ENCODE results near the gene IRF8.
"Not testable (repeated sequence)": the region's sequence is repeated elsewhere in the genome, so short reads cannot be mapped to it uniquely, and the experiment has no call there.

Gene IRF8

GRCh38 chr16:85901773-85902365 lies 2.9 kb downstream of the IRF8 start:
- no peak overlapping the region for H3K27ac ChIP-seq (ENCODE audit: insufficient read depth in 1 of 2, low read depth in 1 of 2, low read length in 2 of 2, poor library complexity in 1 of 2, severe bottlenecking in 2 of 2)
- H3K9me3 ChIP-seq (ENCODE audit: control extremely low read depth in 1 of 5, control insufficient read depth in 4 of 5, insufficient read depth in 2 of 5, low read depth in 1 of 5, low read length in 4 of 5), result peaks cover 0 to 6% (median 2%) of the 10 kb centered on the region in 5 experiments
- H3K36me3 ChIP-seq (ENCODE audit: control insufficient read depth in 4 of 4, insufficient read depth in 4 of 4, low read length in 3 of 4), result no peaks in the 10 kb centered on the region
- peaks cover 14 to 40% (median 26%) of the 10 kb centered on the region in 4 experiments for H3K4me1 ChIP-seq (ENCODE audit: control extremely low read depth in 1 of 4, control insufficient read depth in 4 of 4, insufficient read depth in 4 of 4, low read length in 3 of 4)
- WGBS (ENCODE audit: insufficient coverage), result 54% methylated on average over 3 of the region's 7 CpGs
- no peak for DNase-seq
- ChIA-PET CTCF (interaction anchor here (0.5 to 2.1 kb wide), 6 partner anchors 10 to 114 kb away, joined by 3 to 8 read pairs (median 3); no protein-coding TSS in a partner anchor), POLR2A (interaction anchor here (1.0 kb wide), 1 partner anchor 43 kb away, joined by 3 read pairs; no protein-coding TSS in a partner anchor)
- H3K27me3 ChIP-seq (replicated peaks in 2 of 5; ENCODE audit: control insufficient read depth in 4 of 5, insufficient read depth in 5 of 5, low read length in 4 of 5), result peaks cover 5 to 83% (median 35%) of the 10 kb centered on the region in 5 experiments
- H3K4me3 ChIP-seq (ENCODE audit: control insufficient read depth in 1 of 7, extremely low read depth in 1 of 7, insufficient read depth in 4 of 7, low read depth in 2 of 7, low read length in 6 of 7), result peak overlapping the region in 2 of 7 experiments; percentile 10 to 27

DNA sequence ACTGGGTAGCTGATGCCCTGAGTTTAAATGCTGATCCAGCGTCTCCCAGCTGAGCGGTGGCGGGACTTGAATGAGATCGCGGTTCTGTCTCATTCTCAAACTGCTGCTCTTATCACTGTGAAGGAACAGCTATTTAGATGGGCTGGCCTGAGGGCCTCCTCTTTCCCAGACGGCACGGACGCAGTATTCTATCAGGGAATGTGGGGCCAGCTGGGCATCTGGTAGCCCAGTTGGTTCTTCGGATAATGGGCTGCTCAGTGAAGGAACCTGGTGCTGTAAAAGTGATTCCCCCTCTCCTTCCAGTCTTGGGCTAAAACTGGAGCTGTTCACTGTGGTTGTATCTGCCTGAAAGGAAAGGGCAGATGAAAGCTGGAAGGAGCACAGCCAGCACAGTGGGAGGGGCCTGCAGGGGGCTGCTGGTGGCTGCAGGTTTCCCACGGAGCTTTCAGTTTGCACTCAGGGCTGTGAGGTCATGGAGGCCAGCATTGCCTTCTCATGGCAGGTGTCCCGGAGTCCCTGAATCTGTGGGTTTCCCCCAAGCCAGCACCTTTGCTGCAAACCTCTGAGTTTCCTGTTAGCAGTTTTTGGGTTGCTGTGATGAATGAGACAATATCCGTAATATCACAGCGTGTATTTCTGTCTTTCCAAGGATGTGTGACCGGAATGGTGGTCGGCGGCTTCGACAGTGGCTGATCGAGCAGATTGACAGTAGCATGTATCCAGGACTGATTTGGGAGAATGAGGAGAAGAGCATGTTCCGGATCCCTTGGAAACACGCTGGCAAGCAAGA lies 3.6 kb downstream of the IRF8 start:
- H3K9me3 ChIP-seq (ENCODE audit: control extremely low read depth in 1 of 5, control insufficient read depth in 4 of 5, insufficient read depth in 2 of 5, low read depth in 1 of 5, low read length in 4 of 5), result peaks cover 0 to 6% (median 2%) of the 10 kb centered on the region in 5 experiments
- peaks cover 5 to 76% (median 28%) of the 10 kb centered on the region in 5 experiments for H3K27me3 ChIP-seq (replicated peaks in 2 of 5; ENCODE audit: control insufficient read depth in 4 of 5, insufficient read depth in 5 of 5, low read length in 4 of 5)
- H3K27ac ChIP-seq (ENCODE audit: insufficient read depth in 1 of 2, low read depth in 1 of 2, low read length in 2 of 2, poor library complexity in 1 of 2, severe bottlenecking in 2 of 2), result peak overlapping the region in 1 of 2 experiments; percentile 23
- 51% methylated on average over 18 of the region's 20 CpGs for WGBS (ENCODE audit: insufficient coverage)
- ChIA-PET CTCF (interaction anchor here (0.8 to 2.1 kb wide), 8 partner anchors 9 to 113 kb away, joined by 3 to 8 read pairs (median 3); no protein-coding TSS in a partner anchor), POLR2A (interaction anchor here (1.0 kb wide), 1 partner anchor 42 kb away, joined by 3 read pairs; no protein-coding TSS in a partner anchor)
- peaks cover 14 to 40% (median 26%) of the 10 kb centered on the region in 4 experiments for H3K4me1 ChIP-seq (ENCODE audit: control extremely low read depth in 1 of 4, control insufficient read depth in 4 of 4, insufficient read depth in 4 of 4, low read length in 3 of 4)
- no peaks in the 10 kb centered on the region for H3K36me3 ChIP-seq (ENCODE audit: control insufficient read depth in 4 of 4, insufficient read depth in 4 of 4, low read length in 3 of 4)
- peak overlapping the region in 3 of 7 experiments; percentile 10 to 27 (median 26) for H3K4me3 ChIP-seq (ENCODE audit: control insufficient read depth in 1 of 7, extremely low read depth in 1 of 7, insufficient read depth in 4 of 7, low read depth in 2 of 7, low read length in 6 of 7)
- DNase-seq, result peak; percentile 74 to 94 (median 92)

- H3K4me3 ChIP-seq (ENCODE audit: control insufficient read depth in 1 of 7, extremely low read depth in 1 of 7, insufficient read depth in 4 of 7, low read depth in 2 of 7, low read length in 6 of 7), result no peak overlapping the region
- peaks cover 0 to 66% (median 20%) of the 10 kb centered on the region in 5 experiments for H3K27me3 ChIP-seq (replicated peaks in 2 of 5; ENCODE audit: control insufficient read depth in 4 of 5, insufficient read depth in 5 of 5, low read length in 4 of 5)
- peak overlapping the region in 1 of 2 experiments; percentile 23 for H3K27ac ChIP-seq (ENCODE audit: insufficient read depth in 1 of 2, low read depth in 1 of 2, low read length in 2 of 2, poor library complexity in 1 of 2, severe bottlenecking in 2 of 2)
- WGBS (ENCODE audit: insufficient coverage), result 27% methylated on average over 6 of the region's 6 CpGs
- ChIA-PET CTCF (interaction anchor here (1.2 to 2.1 kb wide), 5 partner anchors 8 to 85 kb away, joined by 3 to 8 read pairs (median 3); no protein-coding TSS in a partner anchor), POLR2A (interaction anchor here (0.6 kb wide), 1 partner anchor 24 kb away, joined by 4 read pairs; no protein-coding TSS in a partner anchor)
- H3K36me3 ChIP-seq (ENCODE audit: control insufficient read depth in 4 of 4, insufficient read depth in 4 of 4, low read length in 3 of 4), result no peaks in the 10 kb centered on the region
- DNase-seq, result peak in 2 of 3 donors; percentile 49 to 64
- peaks cover 0 to 6% (median 2%) of the 10 kb centered on the region in 5 experiments for H3K9me3 ChIP-seq (ENCODE audit: control extremely low read depth in 1 of 5, control insufficient read depth in 4 of 5, insufficient read depth in 2 of 5, low read depth in 1 of 5, low read length in 4 of 5)
- peaks cover 18 to 44% (median 23%) of the 10 kb centered on the region in 4 experiments for H3K4me1 ChIP-seq (ENCODE audit: control extremely low read depth in 1 of 4, control insufficient read depth in 4 of 4, insufficient read depth in 4 of 4, low read length in 3 of 4)
Observed at GRCh38 chr16:85903559-85903958, 4.6 kb downstream of the IRF8 start.

DNA sequence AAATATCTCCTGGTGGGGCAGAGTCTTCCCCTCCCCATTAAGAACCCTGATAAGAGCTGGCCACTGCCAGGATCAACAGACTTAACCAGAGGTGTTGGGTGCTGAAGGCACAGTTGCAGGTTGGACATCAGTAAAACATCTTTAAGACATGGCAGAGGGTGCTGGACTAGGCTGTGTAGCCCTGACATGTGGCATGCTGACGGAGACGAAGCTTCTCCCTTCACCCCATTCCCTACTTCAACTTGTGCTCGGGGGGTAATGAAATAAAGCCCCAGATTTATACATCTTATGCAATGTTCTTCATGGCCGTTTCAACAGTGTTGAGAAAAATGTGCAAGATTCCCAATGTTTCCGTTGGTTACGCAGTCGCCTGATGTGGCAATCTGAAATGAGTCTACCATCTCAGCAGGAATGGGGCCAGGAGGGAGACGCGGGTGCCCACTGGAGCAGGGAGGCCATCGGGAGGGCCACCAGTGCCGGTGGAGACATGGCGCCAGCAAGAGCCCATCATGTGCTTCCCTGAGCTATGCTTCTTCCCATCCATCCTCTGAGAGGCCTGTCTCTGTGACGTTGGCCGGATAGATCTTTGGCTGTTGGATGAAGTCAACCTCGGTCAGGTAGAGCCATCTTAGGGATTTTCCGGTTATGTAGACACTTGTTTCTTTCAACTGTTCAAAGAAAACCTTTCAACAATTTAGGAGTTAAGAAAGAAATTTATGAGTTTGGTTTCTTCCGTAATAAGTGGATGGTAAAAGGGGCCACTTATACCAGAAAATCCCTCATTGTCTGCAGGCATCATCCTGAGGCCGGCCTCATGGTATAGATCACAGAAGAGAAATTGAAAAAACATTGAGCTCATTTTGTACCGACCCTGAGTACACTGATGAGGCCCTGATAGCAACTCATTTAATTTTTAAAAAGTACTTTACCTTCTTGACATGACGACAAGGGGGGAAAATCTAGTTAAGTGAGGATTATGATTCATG lies 6.4 kb downstream of the IRF8 start:
- peaks cover 0 to 6% (median 2%) of the 10 kb centered on the region in 5 experiments for H3K9me3 ChIP-seq (ENCODE audit: control extremely low read depth in 1 of 5, control insufficient read depth in 4 of 5, insufficient read depth in 2 of 5, low read depth in 1 of 5, low read length in 4 of 5)
- H3K27ac ChIP-seq (ENCODE audit: insufficient read depth in 1 of 2, low read depth in 1 of 2, low read length in 2 of 2, poor library complexity in 1 of 2, severe bottlenecking in 2 of 2), result no peak overlapping the region
- peaks cover 11 to 48% (median 20%) of the 10 kb centered on the region in 4 experiments for H3K4me1 ChIP-seq (ENCODE audit: control extremely low read depth in 1 of 4, control insufficient read depth in 4 of 4, insufficient read depth in 4 of 4, low read length in 3 of 4)
- WGBS (ENCODE audit: insufficient coverage), result 98% methylated on average over 15 of the region's 20 CpGs
- H3K36me3 ChIP-seq (ENCODE audit: control insufficient read depth in 4 of 4, insufficient read depth in 4 of 4, low read length in 3 of 4), result no peaks in the 10 kb centered on the region
- DNase-seq, result no peak
- peaks cover 0 to 48% (median 13%) of the 10 kb centered on the region in 5 experiments for H3K27me3 ChIP-seq (replicated peaks in 2 of 5; ENCODE audit: control insufficient read depth in 4 of 5, insufficient read depth in 5 of 5, low read length in 4 of 5)
- H3K4me3 ChIP-seq (ENCODE audit: control insufficient read depth in 1 of 7, extremely low read depth in 1 of 7, insufficient read depth in 4 of 7, low read depth in 2 of 7, low read length in 6 of 7), result no peak overlapping the region
- POLR2A ChIA-PET, result no interaction called here
- CTCF ChIA-PET, result interaction anchor here (3.1 kb wide), 1 partner anchor 84 kb away, joined by 11 read pairs; no protein-coding TSS in a partner anchor

DNA sequence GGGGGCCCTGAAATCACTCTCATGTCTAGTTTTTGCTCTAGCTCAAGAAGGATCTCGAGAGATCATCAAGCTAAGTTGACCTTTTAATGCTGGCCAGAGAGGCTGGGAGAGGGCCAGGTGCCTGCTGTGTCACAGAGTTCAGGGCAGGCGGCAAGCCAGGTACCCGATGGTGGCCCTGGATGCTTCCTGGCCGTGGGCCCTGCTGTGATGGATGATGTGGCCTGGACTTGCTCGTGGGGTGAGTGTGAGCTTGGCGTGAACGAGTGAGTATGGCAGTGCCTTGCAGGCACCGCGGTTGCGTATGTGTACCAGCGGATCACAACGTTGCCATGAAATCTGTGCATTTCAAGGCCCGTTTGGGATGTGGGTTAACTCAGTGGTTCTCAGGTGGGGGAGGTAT lies 7.4 kb downstream of the IRF8 start:
- ChIA-PET POLR2A (no interaction called here), CTCF (interaction anchor here (3.1 kb wide), 1 partner anchor 85 kb away, joined by 11 read pairs; no protein-coding TSS in a partner anchor)
- peaks cover 0 to 6% (median 2%) of the 10 kb centered on the region in 5 experiments for H3K9me3 ChIP-seq (ENCODE audit: control extremely low read depth in 1 of 5, control insufficient read depth in 4 of 5, insufficient read depth in 2 of 5, low read depth in 1 of 5, low read length in 4 of 5)
- peaks cover 11 to 57% (median 23%) of the 10 kb centered on the region in 4 experiments for H3K4me1 ChIP-seq (ENCODE audit: control extremely low read depth in 1 of 4, control insufficient read depth in 4 of 4, insufficient read depth in 4 of 4, low read length in 3 of 4)
- H3K36me3 ChIP-seq (ENCODE audit: control insufficient read depth in 4 of 4, insufficient read depth in 4 of 4, low read length in 3 of 4), result no peaks in the 10 kb centered on the region
- no peak for DNase-seq
- 94% methylated on average over 12 of the region's 13 CpGs for WGBS (ENCODE audit: insufficient coverage)
- peaks cover 0 to 38% (median 5%) of the 10 kb centered on the region in 5 experiments for H3K27me3 ChIP-seq (replicated peaks in 2 of 5; ENCODE audit: control insufficient read depth in 4 of 5, insufficient read depth in 5 of 5, low read length in 4 of 5)
- H3K4me3 ChIP-seq (ENCODE audit: control insufficient read depth in 1 of 7, extremely low read depth in 1 of 7, insufficient read depth in 4 of 7, low read depth in 2 of 7, low read length in 6 of 7), result no peak overlapping the region
- no peak overlapping the region for H3K27ac ChIP-seq (ENCODE audit: insufficient read depth in 1 of 2, low read depth in 1 of 2, low read length in 2 of 2, poor library complexity in 1 of 2, severe bottlenecking in 2 of 2)

GRCh38 chr16:85907231-85907630 lies 8.3 kb downstream of the IRF8 start:
- H3K27ac ChIP-seq (ENCODE audit: insufficient read depth in 1 of 2, low read depth in 1 of 2, low read length in 2 of 2, poor library complexity in 1 of 2, severe bottlenecking in 2 of 2); POLR2A ChIA-PET; DNase-seq; H3K9me3 ChIP-seq (ENCODE audit: control extremely low read depth in 1 of 5, control insufficient read depth in 4 of 5, insufficient read depth in 2 of 5, low read depth in 1 of 5, low read length in 4 of 5); H3K36me3 ChIP-seq (ENCODE audit: control insufficient read depth in 4 of 4, insufficient read depth in 4 of 4, low read length in 3 of 4); H3K4me3 ChIP-seq (ENCODE audit: control insufficient read depth in 1 of 7, extremely low read depth in 1 of 7, insufficient read depth in 4 of 7, low read depth in 2 of 7, low read length in 6 of 7): not testable (repeated sequence)
- Histone ChIP-seq H3K4me1 (ENCODE audit: control extremely low read depth in 1 of 4, control insufficient read depth in 4 of 4, insufficient read depth in 4 of 4, low read length in 3 of 4) (peaks cover 11 to 57% (median 17%) of the 10 kb centered on the region in 4 experiments), H3K27me3 (replicated peaks in 2 of 5; ENCODE audit: control insufficient read depth in 4 of 5, insufficient read depth in 5 of 5, low read length in 4 of 5) (peaks cover 0 to 29% (median 1%) of the 10 kb centered on the region in 5 experiments)
- whole genome bisulfite sequencing (ENCODE audit: insufficient coverage), result 100% methylated on average over 6 of the region's 9 CpGs
- CTCF ChIA-PET, result interaction anchor here (3.1 kb wide), 1 partner anchor 86 kb away, joined by 11 read pairs; no protein-coding TSS in a partner anchor

All from common myeloid progenitor, CD34-positive (primary cell).